ENCODE measurements around the gene SCYGR8. TPM values are rescaled to one million over a fixed set of nuclear protein-coding genes. Genes with fewer than 3 reads are reported as not detected.

SCYGR8 gene
- total RNA-seq, 1 experiment from 2014 or later, result not detected

- POLR2A ChIA-PET (ENCODE audit: low non-redundant PET), result no interaction called here
Observed at GRCh38 chr2:227707390-227707789, 38.3 kb upstream of the SCYGR8 start.

DNA sequence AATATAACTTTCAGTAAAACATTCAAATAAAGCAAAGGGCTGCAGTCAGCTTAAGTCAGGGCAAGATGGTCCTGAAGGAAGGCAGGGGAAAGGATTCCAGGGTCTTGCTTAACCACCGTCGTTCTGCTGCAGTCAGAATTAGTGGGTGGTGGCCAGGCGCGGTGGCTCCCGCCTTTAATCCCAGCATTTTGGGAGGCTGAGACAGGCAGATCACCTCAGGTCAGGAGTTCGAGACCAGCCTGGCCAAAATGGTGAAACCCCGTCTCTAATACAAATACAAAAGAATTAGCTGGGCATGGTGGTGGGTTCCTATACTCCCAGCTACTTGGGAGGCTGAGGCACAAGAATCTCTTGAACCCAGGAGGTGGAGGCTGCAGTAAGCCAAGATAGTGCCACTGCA is 34.7 kb upstream of the SCYGR8 start:
- H3K4me1 ChIP-seq (ENCODE audit: insufficient read depth, low read length, poor library complexity, severe bottlenecking), result no peaks in the 10 kb centered on the region
- no peaks in the 10 kb centered on the region for H3K36me3 ChIP-seq (ENCODE audit: insufficient read depth, low read length, poor library complexity, severe bottlenecking)
- no peaks in the 10 kb centered on the region for H3K9me3 ChIP-seq (ENCODE audit: low read depth, low read length, poor library complexity, severe bottlenecking)
- no peaks in the 10 kb centered on the region for H3K27me3 ChIP-seq (replicated peaks; ENCODE audit: insufficient read depth, low read depth, low read length, poor library complexity)
- intact Hi-C loops (cut with micrococcal nuclease; ENCODE audit: unreplicated experiment), result no loop called here
- no peak overlapping the region for H3K27ac ChIP-seq (ENCODE audit: low read depth, low read length, poor library complexity, severe bottlenecking)
- no peak overlapping the region for H3K4me3 ChIP-seq (ENCODE audit: low read depth, low read length, poor library complexity, severe bottlenecking)
- TF ChIP-seq CTCF (conservative IDR thresholded peaks at IDR 0.05; ENCODE audit: low read depth, low read length) (no peak), EZH2 (IDR thresholded peaks at IDR 0.05; ENCODE audit: borderline replicate concordance, low read depth, low read length, poor library complexity, severe bottlenecking) (no peak)
- DNase-seq (ENCODE audit: low spot score), result no peak
- ChIA-PET POLR2A (ENCODE audit: low non-redundant PET) (no interaction called here), CTCF (interaction anchor here (0.6 kb wide), 1 partner anchor 53 kb away, joined by 4 read pairs; no protein-coding TSS in a partner anchor)
- no TSS peak for BruUV-seq (replicated peaks)

More at GRCh38 chr2:227707390-227707789, 38.3 kb upstream of the SCYGR8 start:
- Histone ChIP-seq H3K4me1 (ENCODE audit: insufficient read depth, low read length, poor library complexity, severe bottlenecking) (no peaks in the 10 kb centered on the region), H3K9me3 (ENCODE audit: low read depth, low read length, poor library complexity, severe bottlenecking) (no peaks in the 10 kb centered on the region), H3K36me3 (ENCODE audit: insufficient read depth, low read length, poor library complexity, severe bottlenecking) (no peaks in the 10 kb centered on the region), H3K4me3 (ENCODE audit: low read depth, low read length, poor library complexity, severe bottlenecking) (no peak overlapping the region), H3K27me3 (replicated peaks; ENCODE audit: insufficient read depth, low read depth, low read length, poor library complexity) (no peaks in the 10 kb centered on the region), H3K27ac (ENCODE audit: low read depth, low read length, poor library complexity, severe bottlenecking) (no peak overlapping the region)
- intact Hi-C loops (cut with micrococcal nuclease; ENCODE audit: unreplicated experiment), result no loop called here
- TF ChIP-seq CTCF (conservative IDR thresholded peaks at IDR 0.05; ENCODE audit: low read depth, low read length), result no peak
- no peak for TF ChIP-seq EZH2 (IDR thresholded peaks at IDR 0.05; ENCODE audit: borderline replicate concordance, low read depth, low read length, poor library complexity, severe bottlenecking)
- CTCF ChIA-PET, result no interaction called here
- DNase-seq (ENCODE audit: low spot score), result no peak
- no TSS peak for BruUV-seq (replicated peaks)

DNA sequence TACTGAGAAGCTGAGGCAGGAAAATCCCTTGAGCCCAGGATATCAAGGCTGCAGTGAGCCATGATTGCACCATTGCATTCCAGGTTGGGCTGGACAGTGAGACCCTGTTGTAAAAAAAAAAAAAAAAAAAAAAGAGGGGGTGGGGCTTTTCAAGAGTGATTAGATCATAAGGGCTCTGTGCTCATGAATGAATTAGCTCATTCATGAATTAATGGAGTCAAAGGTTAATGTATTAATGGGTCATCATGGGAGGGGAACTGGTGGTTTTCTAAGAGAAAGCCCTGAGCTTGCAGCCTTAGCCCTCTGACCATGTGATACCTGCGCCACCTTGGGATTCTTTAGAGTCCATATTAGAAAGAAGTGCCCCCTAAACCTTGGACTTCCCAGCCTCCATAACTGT is 32.4 kb upstream of the SCYGR8 start:
- H3K4me3 ChIP-seq (ENCODE audit: low read depth, low read length, poor library complexity, severe bottlenecking), result no peak overlapping the region
- TF ChIP-seq EZH2 (IDR thresholded peaks at IDR 0.05; ENCODE audit: borderline replicate concordance, low read depth, low read length, poor library complexity, severe bottlenecking), result no peak
- TF ChIP-seq CTCF (conservative IDR thresholded peaks at IDR 0.05; ENCODE audit: low read depth, low read length), result no peak
- DNase-seq (ENCODE audit: low spot score), result no peak
- H3K27me3 ChIP-seq (replicated peaks; ENCODE audit: insufficient read depth, low read depth, low read length, poor library complexity), result no peaks in the 10 kb centered on the region
- no peaks in the 10 kb centered on the region for H3K9me3 ChIP-seq (ENCODE audit: low read depth, low read length, poor library complexity, severe bottlenecking)
- no peaks in the 10 kb centered on the region for H3K36me3 ChIP-seq (ENCODE audit: insufficient read depth, low read length, poor library complexity, severe bottlenecking)
- no peak overlapping the region for H3K27ac ChIP-seq (ENCODE audit: low read depth, low read length, poor library complexity, severe bottlenecking)
- H3K4me1 ChIP-seq (ENCODE audit: insufficient read depth, low read length, poor library complexity, severe bottlenecking), result no peaks in the 10 kb centered on the region
- ChIA-PET POLR2A (ENCODE audit: low non-redundant PET) (no interaction called here), CTCF (no interaction called here)
- no TSS peak for BruUV-seq (replicated peaks)
- intact Hi-C loops (cut with micrococcal nuclease; ENCODE audit: unreplicated experiment), result no loop called here
